Measurements from ENCODE around the gene LRRC30.

LRRC30 gene

GRCh38 chr18:7221424-7222155 lies 9.3 kb upstream of the LRRC30 start:
- in situ Hi-C loops (cut with MboI; ENCODE audit: low sequenced_read_pairs) = no loop called here
- Histone ChIP-seq H3K4me3 (no peak overlapping the region), H3K4me1 (no peaks in the 10 kb centered on the region), H3K9me3 (no peaks in the 10 kb centered on the region), H3K27me3 (ENCODE audit: low read depth) (no peaks in the 10 kb centered on the region), H3K36me3 (replicated peaks) (no peaks in the 10 kb centered on the region)
- DNase-seq (ENCODE audit: low spot score in 2 of 2) = no peak

- no peaks in the 10 kb centered on the region for H3K9me3 ChIP-seq
- in situ Hi-C loops (cut with MboI; ENCODE audit: low sequenced_read_pairs) = no loop called here
- no peaks in the 10 kb centered on the region for H3K4me1 ChIP-seq
- no peak overlapping the region for H3K4me3 ChIP-seq
- no peaks in the 10 kb centered on the region for H3K27me3 ChIP-seq (ENCODE audit: low read depth)
- no peak for DNase-seq (ENCODE audit: low spot score in 2 of 2)
- H3K36me3 ChIP-seq (replicated peaks) = no peaks in the 10 kb centered on the region
Measured at GRCh38 chr18:7224198-7224597, 6.7 kb upstream of the LRRC30 start.

GRCh38 chr18:7232218-7232617 lies 1.3 kb downstream of the LRRC30 start:
- H3K9me3 ChIP-seq = no peaks in the 10 kb centered on the region
- DNase-seq (ENCODE audit: low spot score in 2 of 2) = no peak
- no peaks in the 10 kb centered on the region for H3K27me3 ChIP-seq (ENCODE audit: low read depth)
- H3K36me3 ChIP-seq (replicated peaks) = no peaks in the 10 kb centered on the region
- no peak overlapping the region for H3K4me3 ChIP-seq
- in situ Hi-C loops (cut with MboI; ENCODE audit: low sequenced_read_pairs) = no loop called here
- no peaks in the 10 kb centered on the region for H3K4me1 ChIP-seq

- no peaks in the 10 kb centered on the region for H3K27me3 ChIP-seq (ENCODE audit: low read depth)
- H3K4me1 ChIP-seq = no peaks in the 10 kb centered on the region
- no peak for DNase-seq (ENCODE audit: low spot score in 2 of 2)
- H3K9me3 ChIP-seq = no peaks in the 10 kb centered on the region
- H3K36me3 ChIP-seq (replicated peaks) = no peaks in the 10 kb centered on the region
- in situ Hi-C loops (cut with MboI; ENCODE audit: low sequenced_read_pairs) = no loop called here
- H3K4me3 ChIP-seq = no peak overlapping the region
Measured at GRCh38 chr18:7233134-7233810, 2.4 kb downstream of the LRRC30 start.

- Histone ChIP-seq H3K27me3 (ENCODE audit: low read depth) (no peaks in the 10 kb centered on the region), H3K4me3 (no peak overlapping the region), H3K9me3 (no peaks in the 10 kb centered on the region), H3K36me3 (replicated peaks) (no peaks in the 10 kb centered on the region), H3K4me1 (no peaks in the 10 kb centered on the region)
- DNase-seq (ENCODE audit: low spot score in 2 of 2) = no peak
- in situ Hi-C loops (cut with MboI; ENCODE audit: low sequenced_read_pairs) = no loop called here
Measured at GRCh38 chr18:7234091-7234490, 3.2 kb downstream of the LRRC30 start.

GRCh38 chr18:7234956-7235355 lies 4.1 kb downstream of the LRRC30 start:
- no peak for DNase-seq (ENCODE audit: low spot score in 2 of 2)
- Histone ChIP-seq H3K4me1 (no peaks in the 10 kb centered on the region), H3K27me3 (ENCODE audit: low read depth) (no peaks in the 10 kb centered on the region), H3K9me3 (no peaks in the 10 kb centered on the region), H3K4me3 (no peak overlapping the region), H3K36me3 (replicated peaks) (no peaks in the 10 kb centered on the region)
- in situ Hi-C loops (cut with MboI; ENCODE audit: low sequenced_read_pairs) = no loop called here

- DNase-seq (ENCODE audit: low spot score in 2 of 2) = no peak
- no peaks in the 10 kb centered on the region for H3K36me3 ChIP-seq (replicated peaks)
- H3K4me1 ChIP-seq = no peaks in the 10 kb centered on the region
- H3K9me3 ChIP-seq = no peaks in the 10 kb centered on the region
- H3K4me3 ChIP-seq = no peak overlapping the region
- in situ Hi-C loops (cut with MboI; ENCODE audit: low sequenced_read_pairs) = no loop called here
- H3K27me3 ChIP-seq (ENCODE audit: low read depth) = no peaks in the 10 kb centered on the region
Measured at GRCh38 chr18:7236072-7236471, 5.2 kb downstream of the LRRC30 start.

- in situ Hi-C loops (cut with MboI; ENCODE audit: low sequenced_read_pairs) = no loop called here
- no peaks in the 10 kb centered on the region for H3K9me3 ChIP-seq
- H3K4me1 ChIP-seq = no peaks in the 10 kb centered on the region
- no peak for DNase-seq (ENCODE audit: low spot score in 2 of 2)
- H3K4me3 ChIP-seq = no peak overlapping the region
- H3K27me3 ChIP-seq (ENCODE audit: low read depth) = no peaks in the 10 kb centered on the region
- no peaks in the 10 kb centered on the region for H3K36me3 ChIP-seq (replicated peaks)
Measured at GRCh38 chr18:7236933-7237332, 6.0 kb downstream of the LRRC30 start.

GRCh38 chr18:7237673-7238272 lies 6.9 kb downstream of the LRRC30 start:
- no peaks in the 10 kb centered on the region for H3K9me3 ChIP-seq
- H3K27me3 ChIP-seq (ENCODE audit: low read depth) = no peaks in the 10 kb centered on the region
- in situ Hi-C loops (cut with MboI; ENCODE audit: low sequenced_read_pairs) = no loop called here
- H3K4me3 ChIP-seq = no peak overlapping the region
- H3K36me3 ChIP-seq (replicated peaks) = no peaks in the 10 kb centered on the region
- no peak for DNase-seq (ENCODE audit: low spot score in 2 of 2)
- no peaks in the 10 kb centered on the region for H3K4me1 ChIP-seq

- H3K9me3 ChIP-seq = no peaks in the 10 kb centered on the region
- H3K4me3 ChIP-seq = no peak overlapping the region
- no peak for DNase-seq (ENCODE audit: low spot score in 2 of 2)
- H3K4me1 ChIP-seq = no peaks in the 10 kb centered on the region
- no peaks in the 10 kb centered on the region for H3K27me3 ChIP-seq (ENCODE audit: low read depth)
- no peaks in the 10 kb centered on the region for H3K36me3 ChIP-seq (replicated peaks)
- in situ Hi-C loops (cut with MboI; ENCODE audit: low sequenced_read_pairs) = no loop called here
Measured at GRCh38 chr18:7242926-7243325, 12.0 kb downstream of the LRRC30 start.

- H3K36me3 ChIP-seq (replicated peaks) = no peaks in the 10 kb centered on the region
- H3K4me1 ChIP-seq = no peaks in the 10 kb centered on the region
- DNase-seq (ENCODE audit: low spot score in 2 of 2) = no peak
- in situ Hi-C loops (cut with MboI; ENCODE audit: low sequenced_read_pairs) = no loop called here
- no peak overlapping the region for H3K4me3 ChIP-seq
- H3K9me3 ChIP-seq = no peaks in the 10 kb centered on the region
- no peaks in the 10 kb centered on the region for H3K27me3 ChIP-seq (ENCODE audit: low read depth)
Measured at GRCh38 chr18:7248877-7249276, 18.0 kb downstream of the LRRC30 start.

GRCh38 chr18:7254163-7254562 lies 23.3 kb downstream of the LRRC30 start:
- in situ Hi-C loops (cut with MboI; ENCODE audit: low sequenced_read_pairs) = no loop called here
- no peak for DNase-seq (ENCODE audit: low spot score in 2 of 2)
- Histone ChIP-seq H3K4me3 (no peak overlapping the region), H3K27me3 (ENCODE audit: low read depth) (no peaks in the 10 kb centered on the region), H3K36me3 (replicated peaks) (no peaks in the 10 kb centered on the region), H3K4me1 (no peaks in the 10 kb centered on the region), H3K9me3 (no peaks in the 10 kb centered on the region)

GRCh38 chr18:7255054-7255453 lies 24.2 kb downstream of the LRRC30 start:
- Histone ChIP-seq H3K36me3 (replicated peaks) (no peaks in the 10 kb centered on the region), H3K4me1 (no peaks in the 10 kb centered on the region), H3K4me3 (no peak overlapping the region), H3K9me3 (no peaks in the 10 kb centered on the region), H3K27me3 (ENCODE audit: low read depth) (no peaks in the 10 kb centered on the region)
- in situ Hi-C loops (cut with MboI; ENCODE audit: low sequenced_read_pairs) = no loop called here
- no peak for DNase-seq (ENCODE audit: low spot score in 2 of 2)

GRCh38 chr18:7255643-7256042 lies 24.8 kb downstream of the LRRC30 start:
- in situ Hi-C loops (cut with MboI; ENCODE audit: low sequenced_read_pairs) = no loop called here
- H3K27me3 ChIP-seq (ENCODE audit: low read depth) = no peaks in the 10 kb centered on the region
- no peak for DNase-seq (ENCODE audit: low spot score in 2 of 2)

More at GRCh38 chr18:7255643-7256042, 24.8 kb downstream of the LRRC30 start:
- Histone ChIP-seq H3K9me3 (no peaks in the 10 kb centered on the region), H3K4me1 (no peaks in the 10 kb centered on the region), H3K36me3 (replicated peaks) (no peaks in the 10 kb centered on the region), H3K4me3 (no peak overlapping the region)
